Activated naive CD4-positive, alpha-beta T cell treated with anti-CD3 and anti-CD28 coated beads, Interleukin-2, amount 50 U/mL, for 72 hours (primary cell): Measurements from ENCODE around the gene ITIH3. TPM values are rescaled to one million over a fixed set of nuclear protein-coding genes. Genes with fewer than 3 reads are reported as not detected.
A peak's percentile ranks its signal among the peaks of the same experiment; 100 is the strongest.

Experiments
- ATAC-seq, 2 donors: fragments of 150-1000 bp; cut with Tn5 transposase; 2 replicates each; pipeline ENCODE4 v1.10.0; 2021; ENCODE audit warnings: mild to moderate bottlenecking in 2 of 2, moderate library complexity in 2 of 2
- DNase-seq, 2 donors: peaks; one replicate each; pipeline ENCODE4 v3.0.0; 2021 to 2022; ENCODE audit warnings: low spot score in 2 of 2
- H3K27ac Mint-ChIP-seq, 2 donors: one replicate each; pipeline ENCODE4 v1.8.0; 2022; ENCODE audit warnings: mild to moderate bottlenecking in 2 of 2, mixed read lengths in 2 of 2
- H3K36me3 Mint-ChIP-seq, 2 donors: one replicate each; pipeline ENCODE4 v1.8.0; 2022; ENCODE audit warnings: mixed read lengths in 2 of 2
- H3K9me3 Mint-ChIP-seq, 2 donors: one replicate each; pipeline ENCODE4 v1.8.0; 2022; ENCODE audit warnings: mixed read lengths in 2 of 2
- total RNA-seq, 2 donors: library from RNA; stranded (reverse); gene quantifications; one replicate each; pipeline ENCODE4 v1.2.3, GENCODE V29; 2022

The ITIH3 gene
- total RNA-seq, 2 donors from 2014 or later = not detected

GRCh38 chr3:52829482-52829881 is 34.9 kb downstream of the ITIH3 start:
- no peak for ATAC-seq
- no peaks in the 10 kb centered on the region for H3K9me3 Mint-ChIP-seq
- no peak for DNase-seq

GRCh38 chr3:52829906-52830463 is 35.4 kb downstream of the ITIH3 start:
- Mint-ChIP-seq H3K27ac (peak overlapping the region in 1 of 2 donors; percentile 55), H3K36me3 (no peaks in the 10 kb centered on the region), H3K9me3 (no peaks in the 10 kb centered on the region)
- DNase-seq = no peak
- no peak for ATAC-seq

More at GRCh38 chr3:52829482-52829881, 34.9 kb downstream of the ITIH3 start:
- H3K36me3 Mint-ChIP-seq = no peaks in the 10 kb centered on the region
- H3K27ac Mint-ChIP-seq = no peak overlapping the region

- no peak for ATAC-seq
- H3K9me3 Mint-ChIP-seq = no peaks in the 10 kb centered on the region
- no peaks in the 10 kb centered on the region for H3K36me3 Mint-ChIP-seq
- DNase-seq = no peak
- H3K27ac Mint-ChIP-seq = peak within 1 kb of the TSS; percentile 55 to 91
Observed at GRCh38 chr3:52830535-52831258, 36.1 kb downstream of the ITIH3 start, which contains the start of gene ITIH4. Gene ITIH4, minus strand, starts transcription at chr3:52830672. Its CDS starts 30 bp downstream, at chr3:52830642.

GRCh38 chr3:52831500-52832301 is 37.1 kb downstream of the ITIH3 start:
- peak overlapping the region; percentile 55 to 91 for H3K27ac Mint-ChIP-seq
- no peak for ATAC-seq
- DNase-seq = no peak
- no peaks in the 10 kb centered on the region for H3K36me3 Mint-ChIP-seq
- no peaks in the 10 kb centered on the region for H3K9me3 Mint-ChIP-seq

GRCh38 chr3:52833202-52833601 is 38.6 kb downstream of the ITIH3 start:
- Mint-ChIP-seq H3K36me3 (no peaks in the 10 kb centered on the region), H3K27ac (no peak overlapping the region), H3K9me3 (no peaks in the 10 kb centered on the region)
- ATAC-seq (no peak), DNase-seq (no peak)

GRCh38 chr3:52834871-52835501 is 40.4 kb downstream of the ITIH3 start, which contains the start of gene MUSTN1:
Gene MUSTN1, minus strand, starts transcription at chr3:52835019. Its CDS starts 71 bp downstream, at chr3:52834948.
- peak within 1 kb of the TSS in 1 of 2 donors; percentile 82 for H3K27ac Mint-ChIP-seq
- no peaks in the 10 kb centered on the region for H3K9me3 Mint-ChIP-seq
- DNase-seq = no peak
- ATAC-seq = no peak
- H3K36me3 Mint-ChIP-seq = no peaks in the 10 kb centered on the region

- ATAC-seq = no peak
- peak overlapping the region in 1 of 2 donors; percentile 44 for H3K27ac Mint-ChIP-seq
- no peaks in the 10 kb centered on the region for H3K9me3 Mint-ChIP-seq
- no peaks in the 10 kb centered on the region for H3K36me3 Mint-ChIP-seq
- no peak for DNase-seq
Observed at GRCh38 chr3:52835766-52836470, 41.3 kb downstream of the ITIH3 start.

GRCh38 chr3:52836471-52836845 is 41.9 kb downstream of the ITIH3 start:
- ATAC-seq (no peak), DNase-seq (no peak)
- no peaks in the 10 kb centered on the region for H3K36me3 Mint-ChIP-seq
- no peak overlapping the region for H3K27ac Mint-ChIP-seq
- no peaks in the 10 kb centered on the region for H3K9me3 Mint-ChIP-seq

- ATAC-seq = no peak
- H3K27ac Mint-ChIP-seq = peak overlapping the region in 1 of 2 donors; percentile 60
- peaks cover 0 to 4% of the 10 kb centered on the region in 2 donors for H3K36me3 Mint-ChIP-seq
- no peaks in the 10 kb centered on the region for H3K9me3 Mint-ChIP-seq
- DNase-seq = no peak
Observed at GRCh38 chr3:52836986-52837385, 42.4 kb downstream of the ITIH3 start.

- peaks cover 0 to 6% of the 10 kb centered on the region in 2 donors for H3K36me3 Mint-ChIP-seq
- H3K9me3 Mint-ChIP-seq = no peaks in the 10 kb centered on the region
- H3K27ac Mint-ChIP-seq = peak overlapping the region in 1 of 2 donors; percentile 50
Observed at GRCh38 chr3:52838561-52839267, 44.1 kb downstream of the ITIH3 start.

GRCh38 chr3:52839268-52839575 is 44.6 kb downstream of the ITIH3 start:
- no peak for DNase-seq
- Mint-ChIP-seq H3K9me3 (no peaks in the 10 kb centered on the region), H3K36me3 (peaks cover 0 to 6% of the 10 kb centered on the region in 2 donors), H3K27ac (peak overlapping the region in 1 of 2 donors; percentile 79)
- no peak for ATAC-seq

More at GRCh38 chr3:52838561-52839267, 44.1 kb downstream of the ITIH3 start:
- DNase-seq (no peak), ATAC-seq (peak; percentile 60 to 69)

- ATAC-seq = peak in 1 of 2 donors; percentile 23
- no peak for DNase-seq
- Mint-ChIP-seq H3K27ac (peak overlapping the region in 1 of 2 donors; percentile 79), H3K9me3 (no peaks in the 10 kb centered on the region), H3K36me3 (peaks cover 0 to 6% of the 10 kb centered on the region in 2 donors)
Observed at GRCh38 chr3:52839892-52840545, 45.4 kb downstream of the ITIH3 start.

- DNase-seq = no peak
- Mint-ChIP-seq H3K9me3 (no peaks in the 10 kb centered on the region), H3K36me3 (peaks cover 0 to 6% of the 10 kb centered on the region in 2 donors), H3K27ac (peak overlapping the region in 1 of 2 donors; percentile 60)
- ATAC-seq = no peak
Observed at GRCh38 chr3:52841211-52841980, 46.8 kb downstream of the ITIH3 start.

- Mint-ChIP-seq H3K36me3 (peaks cover 0 to 6% of the 10 kb centered on the region in 2 donors), H3K27ac (no peak overlapping the region), H3K9me3 (no peaks in the 10 kb centered on the region)
- DNase-seq = no peak
- ATAC-seq = no peak
Observed at GRCh38 chr3:52841981-52842340, 47.4 kb downstream of the ITIH3 start.

- Mint-ChIP-seq H3K9me3 (no peaks in the 10 kb centered on the region), H3K36me3 (peaks cover 0 to 6% of the 10 kb centered on the region in 2 donors), H3K27ac (no peak overlapping the region)
- no peak for DNase-seq
- ATAC-seq = no peak
Observed at GRCh38 chr3:52842424-52842823, 47.8 kb downstream of the ITIH3 start.
